Right lobe of liver (tissue), 6 donors: Measurements from ENCODE around the gene ADI1. TPM values are rescaled to one million over a fixed set of nuclear protein-coding genes. Genes with fewer than 3 reads are reported as not detected.

Source experiments
- ATAC-seq, 4 donors: fragments of 200-7000 bp; cut with Tn5 transposase; one replicate each; pipeline ENCODE4 v1.9.1; 2020; ENCODE audit warnings: mild to moderate bottlenecking in 4 of 4, moderate library complexity in 4 of 4
- DNase-seq, 3 donors: peaks; one replicate each; pipeline ENCODE4 v3.0.0-alpha.2; 2020
- H3K27ac ChIP-seq, 3 donors: fragments of 200-600 bp; one replicate each; pipeline ENCODE4 v1.8.0; 2022
- H3K27me3 ChIP-seq, 2 donors: fragments of 200-600 bp; one replicate each; pipeline ENCODE4 v1.8.0; 2022
- H3K36me3 ChIP-seq, 4 donors: fragments of 200-600 bp; sonication (generic) in 1 of 4; one replicate each; pipeline versions ENCODE4 v1.5.1 to v1.8.0; 2017 to 2022; ENCODE audit warnings: control low read depth in 1 of 4
- H3K4me1 ChIP-seq, 4 donors: fragments of 200-600 bp; sonication (generic) in 1 of 4; one replicate each; pipeline versions ENCODE4 v1.5.1 to v1.8.0; 2017 to 2022; ENCODE audit warnings: control low read depth in 1 of 4
- H3K4me3 ChIP-seq, 3 donors: fragments of 200-600 bp; one replicate each; pipeline ENCODE4 v1.8.0; 2022
- H3K9me3 ChIP-seq, 4 donors: fragments of 200-600 bp; sonication (generic) in 1 of 4; one replicate each; pipeline versions ENCODE4 v1.5.1 to v1.8.0; 2017 to 2022; ENCODE audit warnings: control low read depth in 1 of 4
- POLR2A ChIP-seq: fragments of 450-650 bp; IDR thresholded peaks from one replicate; pipeline ENCODE4 v1.6.1; 2017; ENCODE audit warnings: antibody characterized with exemption, mild to moderate bottlenecking
- WGBS: methylation state at CpG from one replicate; pipeline ENCODE4 v1.1.6; 2018; ENCODE audit warnings: low coverage, low lambda C conversion rate; ENCODE audit not compliant: insufficient coverage; ENCODE audit errors: missing lambda C conversion rate; 5-methylcytosine and 5-hydroxymethylcytosine counted together
- intact Hi-C, 2 donors: fragments of 100-400 bp; cut with DNase I; formaldehyde crosslinking; loops; one replicate each; pipeline versions ENCODE4 v1.11.2 to v1.14.1; 2022
- total RNA-seq, 6 experiments: library from RNA; depleted of rRNA in 2 of 6; stranded (reverse); fragments of >200 nt in 2 of 6; fragmentation: NEBNext Ultra II Directional in 3 of 6; extraction: Animal tissue kit (Norgen Biotek cat#: 25700) in 3 of 6; gene quantifications; one replicate each; pipeline versions ENCODE4 v1.1.0 to v1.2.4, GENCODE V29; 2016 to 2023
- TF ChIP-seq, protein P1 (sequence below), 4 donors: fragments of 200-600 bp in 3 of 4; fragments of 450-650 bp in 1 of 4; IDR thresholded peaks; one replicate each; pipeline versions ENCODE4 v1.5.1 to v1.8.0; 2016 to 2022; ENCODE audit warnings: antibody characterized with exemption in 4 of 4, mild to moderate bottlenecking in 2 of 4
- donor health status: DM: no; HTN: yes; CAD: no.
- donor health status: DM: no; HTN: no; CAD: no.
- donor health status: DM: no; HTN: no; CAD: no.
- donor health status: DM: no; HTN: yes; CAD: no.
- donor health status: DM: no; HTN: yes; CAD: no.

ADI1 gene
- total RNA-seq, 6 experiments from 2014 or later: 165 to 470 (median 246) TPM

DNA sequence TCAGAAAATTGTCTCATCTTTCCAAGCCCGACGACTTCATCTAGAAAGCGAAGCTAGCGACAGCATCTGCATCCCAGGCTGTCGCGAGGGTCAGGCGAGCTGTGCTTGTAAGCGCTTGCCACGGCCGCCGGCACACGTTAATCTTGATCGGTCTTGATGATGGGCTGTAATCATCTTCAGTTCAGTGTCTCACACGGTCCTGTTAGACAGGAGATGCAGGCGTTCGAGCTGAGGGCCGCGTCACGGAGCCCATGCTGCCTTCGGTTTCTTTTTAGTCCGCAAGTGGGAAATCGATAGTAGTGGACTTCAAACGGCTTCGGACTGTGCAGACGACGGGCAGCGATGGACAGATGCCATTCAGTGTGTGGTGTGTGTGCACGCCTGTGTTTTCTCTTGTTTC, 43.6 kb downstream of the ADI1 start:
- DNase-seq (no peak), ATAC-seq (no peak)
- no peak for TF ChIP-seq POLR2A
- TF ChIP-seq, protein P1, sequence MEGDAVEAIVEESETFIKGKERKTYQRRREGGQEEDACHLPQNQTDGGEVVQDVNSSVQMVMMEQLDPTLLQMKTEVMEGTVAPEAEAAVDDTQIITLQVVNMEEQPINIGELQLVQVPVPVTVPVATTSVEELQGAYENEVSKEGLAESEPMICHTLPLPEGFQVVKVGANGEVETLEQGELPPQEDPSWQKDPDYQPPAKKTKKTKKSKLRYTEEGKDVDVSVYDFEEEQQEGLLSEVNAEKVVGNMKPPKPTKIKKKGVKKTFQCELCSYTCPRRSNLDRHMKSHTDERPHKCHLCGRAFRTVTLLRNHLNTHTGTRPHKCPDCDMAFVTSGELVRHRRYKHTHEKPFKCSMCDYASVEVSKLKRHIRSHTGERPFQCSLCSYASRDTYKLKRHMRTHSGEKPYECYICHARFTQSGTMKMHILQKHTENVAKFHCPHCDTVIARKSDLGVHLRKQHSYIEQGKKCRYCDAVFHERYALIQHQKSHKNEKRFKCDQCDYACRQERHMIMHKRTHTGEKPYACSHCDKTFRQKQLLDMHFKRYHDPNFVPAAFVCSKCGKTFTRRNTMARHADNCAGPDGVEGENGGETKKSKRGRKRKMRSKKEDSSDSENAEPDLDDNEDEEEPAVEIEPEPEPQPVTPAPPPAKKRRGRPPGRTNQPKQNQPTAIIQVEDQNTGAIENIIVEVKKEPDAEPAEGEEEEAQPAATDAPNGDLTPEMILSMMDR (IDR thresholded peaks at IDR 0.05): no peak
- Histone ChIP-seq H3K36me3 (peaks cover 0 to 12% (median 5%) of the 10 kb centered on the region in 4 donors), H3K4me3 (no peak overlapping the region), H3K27me3 (no peaks in the 10 kb centered on the region), H3K4me1 (peaks cover 0 to 10% (median 4%) of the 10 kb centered on the region in 4 donors), H3K27ac (no peak overlapping the region), H3K9me3 (no peaks in the 10 kb centered on the region)
- intact Hi-C loops: no loop called here
- WGBS: 89% methylated on average over 17 of the region's 28 CpGs

DNA sequence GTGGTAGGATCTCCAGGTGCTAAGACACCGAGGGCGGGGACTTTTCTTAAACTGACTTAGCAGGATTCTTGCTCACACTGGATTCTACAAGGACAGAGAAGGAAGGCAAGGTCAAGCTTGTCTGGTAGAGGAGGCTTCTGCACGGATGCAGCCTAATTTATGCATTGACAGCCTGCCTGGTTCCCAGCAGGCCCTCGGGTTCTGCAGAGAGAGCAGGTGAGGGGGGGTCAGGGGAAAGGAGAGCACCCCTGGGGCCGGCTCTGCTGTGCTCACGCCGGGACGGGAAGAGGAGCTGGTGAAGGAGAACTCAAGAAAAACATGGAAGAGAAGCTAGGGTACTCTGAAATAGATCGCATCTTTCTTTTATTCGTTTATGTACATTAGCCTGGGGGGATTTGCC, 46.4 kb downstream of the ADI1 start:
- intact Hi-C loops: no loop called here

DNA sequence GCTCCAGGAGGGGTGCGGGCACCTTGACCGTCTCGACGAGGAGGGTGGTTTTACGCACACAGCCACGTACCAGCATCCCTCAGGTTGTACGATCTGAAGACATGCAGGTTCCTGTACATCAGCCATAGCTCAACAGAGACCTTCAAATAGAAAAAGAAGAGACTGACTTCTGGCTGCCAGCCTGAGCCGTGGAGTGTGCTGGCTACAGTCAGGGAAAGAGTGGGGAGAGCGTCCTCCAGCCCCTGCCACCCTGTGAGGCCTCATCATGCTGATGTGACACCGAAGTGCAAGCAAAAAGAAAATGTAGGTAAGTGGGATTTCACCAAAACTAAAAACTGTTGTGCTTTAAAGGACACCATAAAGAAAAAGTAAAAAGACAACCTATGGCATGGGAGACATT, 47.0 kb downstream of the ADI1 start:
- DNase-seq: no peak
- Histone ChIP-seq H3K9me3 (no peaks in the 10 kb centered on the region), H3K27me3 (no peaks in the 10 kb centered on the region), H3K4me1 (no peaks in the 10 kb centered on the region), H3K4me3 (no peak overlapping the region), H3K36me3 (peaks cover 0 to 28% (median 4%) of the 10 kb centered on the region in 4 donors), H3K27ac (no peak overlapping the region)
- 83% methylated on average over 9 of the region's 10 CpGs for WGBS
- intact Hi-C loops: no loop called here
- TF ChIP-seq POLR2A: no peak
- TF ChIP-seq, protein P1 (IDR thresholded peaks at IDR 0.05): no peak
- no peak for ATAC-seq

More for the DNA sequence above, 46.4 kb downstream of the ADI1 start:
- H3K4me1 ChIP-seq: no peaks in the 10 kb centered on the region
- ATAC-seq (no peak), DNase-seq (no peak)
- WGBS: 85% methylated on average over 10 of the region's 10 CpGs
- no peak for TF ChIP-seq POLR2A
- TF ChIP-seq, protein P1 (IDR thresholded peaks at IDR 0.05): no peak
- H3K4me3 ChIP-seq: no peak overlapping the region
- peaks cover 0 to 21% (median 2%) of the 10 kb centered on the region in 4 donors for H3K36me3 ChIP-seq
- no peak overlapping the region for H3K27ac ChIP-seq
- no peaks in the 10 kb centered on the region for H3K9me3 ChIP-seq
- H3K27me3 ChIP-seq: no peaks in the 10 kb centered on the region

DNA sequence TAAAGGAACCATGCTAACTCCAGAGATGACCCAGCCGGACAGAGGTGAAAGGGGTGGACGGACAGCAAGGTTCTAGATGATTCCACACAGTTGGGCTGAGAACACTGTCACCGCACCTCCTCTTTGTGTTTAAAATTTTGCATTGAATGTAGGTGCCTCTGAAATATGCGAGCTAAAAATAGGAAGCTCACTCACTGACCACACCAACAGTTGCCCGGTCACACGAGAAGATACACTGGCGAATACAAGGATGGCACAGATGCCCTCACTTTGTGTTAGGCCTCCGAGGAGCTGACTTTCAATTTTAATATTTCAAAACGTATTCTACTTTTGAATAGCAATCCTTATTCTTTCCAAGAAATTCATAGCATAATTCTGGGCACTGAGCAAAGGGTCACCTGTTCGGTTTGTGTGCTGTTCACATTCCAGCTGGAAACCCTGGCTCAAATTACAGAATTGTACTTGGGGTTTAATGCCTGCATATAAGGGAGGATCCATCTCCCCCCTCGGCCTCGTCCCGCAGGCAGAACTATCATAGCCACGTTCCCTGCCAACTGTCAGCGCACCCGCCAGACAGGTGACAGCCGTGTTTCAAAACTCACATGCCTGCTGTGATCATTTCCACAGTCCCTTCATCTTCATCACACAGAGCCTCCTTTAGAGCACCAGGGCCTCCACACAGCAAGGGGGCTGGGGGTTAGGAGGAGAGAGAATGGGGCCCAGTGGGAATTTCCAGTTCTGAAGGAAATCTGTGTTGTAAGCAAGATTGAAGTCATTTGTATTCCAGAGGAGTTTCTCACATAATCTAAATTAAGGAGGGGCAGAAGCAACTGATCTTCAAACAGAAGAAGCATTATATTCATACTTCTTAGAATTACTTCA, 48.2 kb downstream of the ADI1 start:
- Histone ChIP-seq H3K27me3 (no peaks in the 10 kb centered on the region), H3K4me3 (no peak overlapping the region), H3K9me3 (no peaks in the 10 kb centered on the region), H3K4me1 (no peaks in the 10 kb centered on the region), H3K27ac (peak overlapping the region in 1 of 3 donors; percentile 2), H3K36me3 (peaks cover 0 to 36% (median 4%) of the 10 kb centered on the region in 4 donors)
- ATAC-seq (no peak), DNase-seq (no peak)
- intact Hi-C loops: no loop called here
- 85% methylated on average over 14 of the region's 17 CpGs for whole genome bisulfite sequencing
- TF ChIP-seq, protein P1 (IDR thresholded peaks at IDR 0.05): no peak
- no peak for TF ChIP-seq POLR2A
